ENCODE measurements around the gene SLC16A7. TPM values are rescaled to one million over a fixed set of nuclear protein-coding genes. Genes with fewer than 3 reads are reported as not detected.

SLC16A7 gene
- total and polyA plus RNA-seq, 2 donors from 2014 or later = 6.4 to 33.9 TPM

- Histone ChIP-seq H3K4me3 (ENCODE audit: low read length in 3 of 3) (no peak overlapping the region), H3K36me3 (ENCODE audit: control insufficient read depth in 2 of 3, insufficient read depth in 3 of 3, low read length in 3 of 3) (no peaks in the 10 kb centered on the region), H3K9ac (ENCODE audit: low read length in 3 of 3) (no peak overlapping the region), H3K4me1 (ENCODE audit: control insufficient read depth in 2 of 3, insufficient read depth in 2 of 3, low read depth in 1 of 3, low read length in 3 of 3) (no peaks in the 10 kb centered on the region), H3K27ac (ENCODE audit: low read depth in 2 of 2, low read length in 2 of 2) (no peak overlapping the region), H3K9me3 (ENCODE audit: control insufficient read depth in 2 of 3, insufficient read depth in 1 of 3, low read length in 3 of 3) (no peaks in the 10 kb centered on the region), H3K27me3 (ENCODE audit: control insufficient read depth, insufficient read depth, low read length) (no peaks in the 10 kb centered on the region)
- FAIRE-seq (no peak), DNase-seq (no peak)
- intact Hi-C loops (cut with DNase I) = no loop called here
- TF ChIP-seq CTCF (IDR thresholded peaks at IDR 0.05; ENCODE audit: borderline replicate concordance, extremely low read depth, insufficient read depth) = no peak
These were observed 99.5 kb downstream of the SLC16A7 start for GRCh38 chr12:59695379-59695778.

- H3K9ac ChIP-seq (ENCODE audit: low read length in 3 of 3) = no peak overlapping the region
- intact Hi-C loops (cut with DNase I) = no loop called here
- no peaks in the 10 kb centered on the region for H3K27me3 ChIP-seq (ENCODE audit: control insufficient read depth, insufficient read depth, low read length)
- no peaks in the 10 kb centered on the region for H3K4me1 ChIP-seq (ENCODE audit: control insufficient read depth in 2 of 3, insufficient read depth in 2 of 3, low read depth in 1 of 3, low read length in 3 of 3)
- DNase-seq (no peak), FAIRE-seq (no peak)
- H3K27ac ChIP-seq (ENCODE audit: low read depth in 2 of 2, low read length in 2 of 2) = no peak overlapping the region
- no peaks in the 10 kb centered on the region for H3K9me3 ChIP-seq (ENCODE audit: control insufficient read depth in 2 of 3, insufficient read depth in 1 of 3, low read length in 3 of 3)
- no peaks in the 10 kb centered on the region for H3K36me3 ChIP-seq (ENCODE audit: control insufficient read depth in 2 of 3, insufficient read depth in 3 of 3, low read length in 3 of 3)
- no peak for TF ChIP-seq CTCF (IDR thresholded peaks at IDR 0.05; ENCODE audit: borderline replicate concordance, extremely low read depth, insufficient read depth)
- no peak overlapping the region for H3K4me3 ChIP-seq (ENCODE audit: low read length in 3 of 3)
These were observed 102.8 kb downstream of the SLC16A7 start for GRCh38 chr12:59698600-59698999.

- Histone ChIP-seq H3K27ac (ENCODE audit: low read depth in 2 of 2, low read length in 2 of 2) (no peak overlapping the region), H3K36me3 (ENCODE audit: control insufficient read depth in 2 of 3, insufficient read depth in 3 of 3, low read length in 3 of 3) (no peaks in the 10 kb centered on the region), H3K4me1 (ENCODE audit: control insufficient read depth in 2 of 3, insufficient read depth in 2 of 3, low read depth in 1 of 3, low read length in 3 of 3) (no peaks in the 10 kb centered on the region), H3K9ac (ENCODE audit: low read length in 3 of 3) (no peak overlapping the region), H3K9me3 (ENCODE audit: control insufficient read depth in 2 of 3, insufficient read depth in 1 of 3, low read length in 3 of 3) (no peaks in the 10 kb centered on the region), H3K4me3 (ENCODE audit: low read length in 3 of 3) (no peak overlapping the region), H3K27me3 (ENCODE audit: control insufficient read depth, insufficient read depth, low read length) (no peaks in the 10 kb centered on the region)
- FAIRE-seq (no peak), DNase-seq (no peak)
- no peak for TF ChIP-seq CTCF (IDR thresholded peaks at IDR 0.05; ENCODE audit: borderline replicate concordance, extremely low read depth, insufficient read depth)
- intact Hi-C loops (cut with DNase I) = no loop called here
These were observed 103.8 kb downstream of the SLC16A7 start for GRCh38 chr12:59699421-59700152.

GRCh38 chr12:59700153-59700450 is 104.3 kb downstream of the SLC16A7 start:
- FAIRE-seq = no peak
- H3K9ac ChIP-seq (ENCODE audit: low read length in 3 of 3) = no peak overlapping the region

More at GRCh38 chr12:59700153-59700450, 104.3 kb downstream of the SLC16A7 start:
- Histone ChIP-seq H3K27ac (ENCODE audit: low read depth in 2 of 2, low read length in 2 of 2) (no peak overlapping the region), H3K27me3 (ENCODE audit: control insufficient read depth, insufficient read depth, low read length) (no peaks in the 10 kb centered on the region), H3K4me1 (ENCODE audit: control insufficient read depth in 2 of 3, insufficient read depth in 2 of 3, low read depth in 1 of 3, low read length in 3 of 3) (no peaks in the 10 kb centered on the region), H3K4me3 (ENCODE audit: low read length in 3 of 3) (no peak overlapping the region), H3K36me3 (ENCODE audit: control insufficient read depth in 2 of 3, insufficient read depth in 3 of 3, low read length in 3 of 3) (peaks cover 0 to 4% (median 0%) of the 10 kb centered on the region in 3 donors), H3K9me3 (ENCODE audit: control insufficient read depth in 2 of 3, insufficient read depth in 1 of 3, low read length in 3 of 3) (no peaks in the 10 kb centered on the region)
- no peak for DNase-seq
- intact Hi-C loops (cut with DNase I) = no loop called here
- no peak for TF ChIP-seq CTCF (IDR thresholded peaks at IDR 0.05; ENCODE audit: borderline replicate concordance, extremely low read depth, insufficient read depth)
